GM12874 (cell line): Measurements from ENCODE around the gene ABCG5.

Experiments
- TF ChIP-seq, protein P1 (sequence below): IDR thresholded peaks from 2 replicates; pipeline ENCODE4 v1.5.1; 2011; ENCODE audit warnings: low read depth, mild to moderate bottlenecking, control low read depth, low read length, moderate library complexity; ENCODE audit not compliant: insufficient read depth

ABCG5 gene

DNA sequence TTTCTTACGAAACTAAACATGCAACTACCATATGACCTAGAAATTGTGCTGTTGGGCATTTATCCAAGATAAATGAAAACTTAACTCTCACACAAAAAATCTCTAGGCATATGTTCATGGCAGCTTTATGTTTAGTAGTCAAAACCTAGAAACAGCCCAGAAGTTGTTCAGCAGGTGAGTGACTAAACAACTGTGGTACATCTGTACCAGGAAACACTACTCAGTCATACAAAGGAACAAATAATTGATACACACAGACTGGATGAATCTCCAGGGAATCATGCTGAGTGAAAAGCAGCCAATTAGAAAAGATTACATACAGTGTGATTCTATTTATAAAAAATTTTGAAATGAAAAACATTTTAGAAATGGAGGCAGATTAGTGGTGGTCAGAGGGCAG is 35.5 kb downstream of the ABCG5 start:
- TF ChIP-seq, protein P1, sequence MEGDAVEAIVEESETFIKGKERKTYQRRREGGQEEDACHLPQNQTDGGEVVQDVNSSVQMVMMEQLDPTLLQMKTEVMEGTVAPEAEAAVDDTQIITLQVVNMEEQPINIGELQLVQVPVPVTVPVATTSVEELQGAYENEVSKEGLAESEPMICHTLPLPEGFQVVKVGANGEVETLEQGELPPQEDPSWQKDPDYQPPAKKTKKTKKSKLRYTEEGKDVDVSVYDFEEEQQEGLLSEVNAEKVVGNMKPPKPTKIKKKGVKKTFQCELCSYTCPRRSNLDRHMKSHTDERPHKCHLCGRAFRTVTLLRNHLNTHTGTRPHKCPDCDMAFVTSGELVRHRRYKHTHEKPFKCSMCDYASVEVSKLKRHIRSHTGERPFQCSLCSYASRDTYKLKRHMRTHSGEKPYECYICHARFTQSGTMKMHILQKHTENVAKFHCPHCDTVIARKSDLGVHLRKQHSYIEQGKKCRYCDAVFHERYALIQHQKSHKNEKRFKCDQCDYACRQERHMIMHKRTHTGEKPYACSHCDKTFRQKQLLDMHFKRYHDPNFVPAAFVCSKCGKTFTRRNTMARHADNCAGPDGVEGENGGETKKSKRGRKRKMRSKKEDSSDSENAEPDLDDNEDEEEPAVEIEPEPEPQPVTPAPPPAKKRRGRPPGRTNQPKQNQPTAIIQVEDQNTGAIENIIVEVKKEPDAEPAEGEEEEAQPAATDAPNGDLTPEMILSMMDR: no peak

DNA sequence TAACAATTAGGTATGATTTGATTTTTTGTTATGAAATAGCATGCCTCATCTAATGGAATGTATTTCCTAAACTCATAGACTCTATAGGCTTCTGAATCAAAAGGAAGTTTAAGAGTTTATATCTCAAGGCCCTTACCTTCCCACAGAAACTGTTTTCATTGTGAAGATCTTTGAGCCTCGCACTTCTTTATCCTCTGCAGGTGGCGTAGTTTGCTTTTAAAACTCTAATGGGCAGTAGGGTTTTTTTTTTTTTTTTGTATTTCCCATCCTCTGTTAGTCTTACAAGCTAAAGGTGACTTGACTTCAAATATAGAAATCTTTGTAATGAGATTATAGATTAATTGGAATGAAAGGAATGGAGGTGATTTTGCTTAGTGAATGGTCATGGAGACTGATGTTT is 36.5 kb downstream of the ABCG5 start:
- TF ChIP-seq, protein P1: no peak

DNA sequence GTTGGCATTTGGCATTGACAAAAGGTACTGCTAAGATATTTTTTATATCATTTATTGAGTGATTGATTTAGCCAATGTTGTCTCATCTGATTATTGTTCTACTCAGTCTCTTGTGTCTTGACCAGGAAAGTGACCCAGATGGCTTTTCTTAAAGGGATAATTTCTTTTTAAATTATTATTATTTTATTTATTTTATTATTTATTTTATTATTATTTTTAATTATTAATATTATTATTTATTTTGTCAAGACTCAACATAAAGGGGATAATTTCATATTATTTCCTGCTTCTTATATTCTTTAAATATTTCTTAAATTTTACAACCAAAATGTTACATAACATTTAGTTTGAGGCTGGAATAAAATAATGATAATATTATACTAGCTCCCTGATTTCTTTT is 37.7 kb downstream of the ABCG5 start:
- TF ChIP-seq, protein P1: no peak

DNA sequence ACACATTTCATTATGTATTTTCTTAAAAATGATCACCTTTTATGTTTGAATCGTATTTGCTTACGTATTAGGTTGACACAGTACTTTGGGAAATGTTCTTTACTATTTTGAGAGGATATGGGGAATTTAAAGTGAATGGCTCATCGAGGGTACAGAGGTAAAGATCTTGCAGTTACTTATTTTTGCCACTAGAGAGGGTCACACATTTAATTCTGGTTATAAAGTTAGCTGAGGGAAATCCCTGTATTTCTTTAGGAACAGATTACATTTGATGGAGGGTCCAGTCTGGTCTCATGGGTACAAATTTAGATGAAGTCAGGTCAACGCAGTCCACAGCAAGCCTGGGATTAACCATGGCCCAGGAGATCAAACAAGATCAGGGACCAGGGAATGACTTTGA is 40.3 kb downstream of the ABCG5 start:
- TF ChIP-seq, protein P1: peak; percentile 3; the same call in 1 of the 2 replicates

DNA sequence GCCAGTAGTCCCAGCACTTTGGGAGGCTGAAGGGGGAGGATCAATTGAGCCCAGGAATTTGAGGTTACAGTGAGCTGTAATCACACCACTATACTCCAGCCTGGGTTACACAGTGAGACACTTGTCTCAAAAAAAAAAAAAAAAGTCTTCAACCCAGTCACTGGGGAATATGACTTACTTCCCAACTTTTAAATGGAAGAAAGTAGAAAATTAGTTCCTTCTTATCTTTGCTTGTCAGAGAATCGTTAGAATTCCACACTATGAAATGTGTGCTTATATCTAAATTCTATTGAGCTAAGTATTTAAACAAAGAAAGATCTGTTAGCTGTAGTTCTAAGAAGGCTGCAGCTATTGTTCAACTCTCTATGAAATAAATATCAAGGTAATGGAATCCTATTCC is 42.4 kb downstream of the ABCG5 start:
- TF ChIP-seq, protein P1: no peak

DNA sequence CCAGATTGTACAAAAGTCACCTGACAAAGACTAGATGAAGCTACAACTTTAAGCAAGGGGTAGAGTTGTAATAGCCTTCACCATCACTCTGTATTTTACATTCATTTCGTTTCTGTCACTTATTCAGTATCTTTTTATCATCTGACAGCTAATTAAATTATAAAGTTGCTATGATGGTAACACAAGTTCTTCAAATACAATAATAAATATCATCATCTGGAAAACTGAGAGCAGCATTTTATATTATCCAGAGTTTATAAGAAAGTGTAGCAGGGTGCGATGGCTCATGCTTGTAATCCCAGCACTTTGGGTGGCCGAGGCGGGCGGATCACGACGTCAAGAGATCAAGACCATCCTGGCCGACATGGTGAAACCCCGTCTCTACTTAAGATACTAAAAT is 43.7 kb downstream of the ABCG5 start:
- TF ChIP-seq, protein P1: no peak

DNA sequence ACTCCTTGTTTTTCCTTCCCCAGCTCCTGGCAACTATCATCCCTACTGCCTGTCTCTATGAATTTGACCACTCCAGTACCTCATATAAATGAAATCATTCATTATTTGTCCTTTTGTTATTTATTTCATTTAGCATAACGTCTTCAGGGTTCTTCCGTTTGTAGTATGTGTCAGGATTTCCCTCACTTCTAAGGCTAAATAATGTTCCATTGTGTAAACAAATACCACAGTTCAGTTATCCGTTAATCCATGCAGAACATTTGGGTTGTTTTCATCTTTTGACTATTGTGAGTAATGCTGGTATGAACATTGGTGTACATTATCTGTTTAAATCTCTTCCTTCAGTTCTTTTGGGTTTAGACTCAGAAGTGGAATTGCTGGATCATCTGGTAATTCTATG is 46.0 kb downstream of the ABCG5 start:
- TF ChIP-seq, protein P1: no peak

DNA sequence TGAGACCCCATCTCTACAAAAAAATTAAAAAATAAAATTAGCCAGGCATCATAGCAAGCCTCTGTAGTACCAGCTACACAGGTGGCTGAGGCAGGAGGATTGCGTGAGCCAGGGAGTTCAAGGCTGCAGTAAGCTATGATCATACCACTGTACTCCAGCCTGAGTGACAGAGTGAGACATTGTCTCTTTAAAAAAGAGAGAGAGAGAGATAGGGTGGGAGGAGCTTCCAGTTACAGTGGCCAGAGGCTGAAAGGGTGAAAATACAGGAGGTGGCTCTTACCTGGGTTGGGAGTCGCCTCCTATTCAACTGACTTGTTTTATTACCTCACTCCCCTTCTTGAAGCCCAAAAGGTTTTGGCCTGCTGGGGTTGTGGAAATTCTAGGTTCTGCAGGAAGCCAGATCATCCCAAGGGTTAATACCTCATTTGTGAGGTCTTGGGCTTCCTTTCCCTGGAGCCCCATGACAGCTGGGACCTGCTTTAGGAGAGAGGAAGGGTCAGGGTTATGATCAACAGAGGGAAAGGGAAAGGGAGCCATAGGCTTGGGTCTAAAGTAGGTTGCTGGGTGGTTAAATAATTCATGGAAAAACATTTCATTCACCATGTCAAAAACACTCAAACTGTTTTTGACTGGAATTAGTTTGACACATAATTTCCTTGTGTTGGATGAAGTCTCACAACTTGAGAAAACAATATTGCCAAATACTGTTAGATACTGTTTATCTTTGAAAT is 47.4 kb downstream of the ABCG5 start:
- TF ChIP-seq, protein P1: no peak
